Retinal pigment epithelial cell (primary cell): ENCODE measurements around the gene HK3.
A peak's percentile ranks its signal among the peaks of the same experiment; 100 is the strongest.

Source experiments
- DNase-seq: peaks from one replicate; pipeline ENCODE4 v3.0.0-alpha.2; 2010; ENCODE audit warnings: low read depth
- H3K4me3 ChIP-seq: 2 replicates; pipeline ENCODE4 v1.5.1; 2011; ENCODE audit warnings: mild to moderate bottlenecking, low read length, control low read depth, moderate library complexity
- CTCF ChIP-seq: conservative IDR thresholded peaks from 2 replicates; pipeline ENCODE4 v1.5.1; 2011; ENCODE audit warnings: low read depth, low read length, control low read depth, inconsistent platforms

Gene HK3

GRCh38 chr5:176938472-176938871 lies 39.3 kb upstream of the HK3 start:
- DNase-seq = no peak
- TF ChIP-seq CTCF = no peak
- H3K4me3 ChIP-seq = no peak overlapping the region

GRCh38 chr5:176935017-176935416 lies 35.9 kb upstream of the HK3 start:
- TF ChIP-seq CTCF = no peak
- DNase-seq = no peak
- no peak overlapping the region for H3K4me3 ChIP-seq

GRCh38 chr5:176934309-176934930 lies 35.3 kb upstream of the HK3 start:
- peak; percentile 13 for DNase-seq
- H3K4me3 ChIP-seq = no peak overlapping the region
- TF ChIP-seq CTCF = no peak

- DNase-seq = no peak
Measured at GRCh38 chr5:176929654-176930053, 30.5 kb upstream of the HK3 start.

GRCh38 chr5:176927562-176927961 lies 28.4 kb upstream of the HK3 start:
- no peak for DNase-seq
- no peak overlapping the region for H3K4me3 ChIP-seq
- no peak for TF ChIP-seq CTCF

More at GRCh38 chr5:176929654-176930053, 30.5 kb upstream of the HK3 start:
- no peak for TF ChIP-seq CTCF
- no peak overlapping the region for H3K4me3 ChIP-seq

GRCh38 chr5:176922817-176923216 lies 23.7 kb upstream of the HK3 start:
- H3K4me3 ChIP-seq = no peak overlapping the region
- DNase-seq = no peak
- no peak for TF ChIP-seq CTCF

- no peak for DNase-seq
- H3K4me3 ChIP-seq = no peak overlapping the region
- TF ChIP-seq CTCF = no peak
Measured at GRCh38 chr5:176921714-176922113, 22.6 kb upstream of the HK3 start.
